PC-3 (cell line): ENCODE measurements around the gene EXD2.

Source experiments
- CTCF ChIP-seq: fragments of 300-600 bp; sonication (generic); conservative IDR thresholded peaks from 2 replicates; pipeline ENCODE4 v1.5.1; 2017; ENCODE audit warnings: antibody characterized with exemption, low read depth, mild to moderate bottlenecking, low read length
- EZH2 ChIP-seq: fragments of 300-600 bp; sonication (generic); IDR thresholded peaks from one replicate; pipeline ENCODE4 v1.6.1; 2017; ENCODE audit warnings: antibody characterized with exemption, mild to moderate bottlenecking, low read length; ENCODE audit not compliant: unreplicated experiment
- EZH2phosphoT487 ChIP-seq: fragments of 300-600 bp; sonication (generic); IDR thresholded peaks from 2 replicates; pipeline ENCODE4 v1.6.1; 2018; ENCODE audit warnings: mild to moderate bottlenecking, antibody characterized with exemption, low read length, borderline replicate concordance

DNA sequence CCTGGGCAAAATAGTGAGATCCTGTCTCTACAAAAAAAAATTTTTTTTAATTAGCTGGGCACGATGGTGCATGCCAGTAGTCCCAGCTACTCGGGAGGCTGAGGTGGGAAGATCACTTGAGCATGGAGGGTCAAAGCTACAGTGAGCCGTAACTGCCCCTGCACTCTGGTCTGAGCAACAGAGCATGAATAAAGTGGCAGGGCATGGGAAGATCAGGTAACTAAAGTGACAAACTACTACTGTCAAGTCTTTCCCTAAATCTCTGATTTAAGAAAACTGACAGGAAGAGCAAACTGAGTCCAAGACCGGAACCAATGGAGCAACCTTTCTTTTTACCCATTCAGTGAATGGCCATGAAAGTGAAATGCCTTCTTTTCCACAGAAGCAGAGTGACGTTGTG is 49.2 kb upstream of the EXD2 start:
- TF ChIP-seq CTCF: no peak
- no peak for TF ChIP-seq EZH2
- TF ChIP-seq EZH2phosphoT487: no peak
